ENCODE data around the gene ZBTB4.
A peak's percentile ranks its signal among the peaks of the same experiment; 100 is the strongest.

ZBTB4 gene

DNA sequence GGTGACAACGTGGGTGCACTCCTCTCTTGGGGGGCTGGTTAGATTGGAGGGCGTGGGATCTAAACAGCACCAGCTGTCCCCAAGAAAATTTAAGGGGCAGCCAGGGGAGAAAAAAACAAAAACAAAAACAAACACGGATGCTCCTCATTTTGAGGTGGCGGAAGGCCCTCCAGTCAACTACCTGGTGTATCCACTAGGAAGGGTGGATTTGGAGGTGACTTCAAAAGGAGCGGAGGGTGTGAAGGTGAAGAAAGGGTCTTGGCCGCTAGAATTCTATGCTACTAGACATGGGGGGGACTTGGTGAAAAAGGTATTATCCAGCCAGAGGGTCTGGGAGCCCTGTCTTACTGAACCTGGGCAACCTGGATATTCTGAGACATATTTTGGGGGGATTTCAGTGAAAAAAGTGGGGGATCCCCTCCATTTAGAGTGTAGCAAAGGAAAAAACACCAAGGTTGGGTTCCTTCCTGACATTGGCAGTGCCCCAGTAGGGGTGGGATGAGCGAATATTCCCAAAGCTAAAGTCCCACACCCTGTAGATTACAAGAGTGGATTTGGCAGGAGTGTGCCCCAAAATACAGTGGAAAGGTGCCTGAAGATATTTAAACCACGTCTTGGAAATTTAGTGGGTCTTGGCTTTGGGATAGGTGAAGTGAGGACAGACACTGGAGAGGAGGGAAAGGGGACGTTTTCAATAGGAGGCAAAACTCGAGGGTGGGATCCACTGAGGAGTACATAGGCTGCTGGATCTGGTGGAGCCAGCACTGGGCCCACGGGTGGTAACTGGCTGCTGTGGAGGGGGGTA lies 40.6 kb downstream of the ZBTB4 start:
- DNase-seq: no peak
- Histone ChIP-seq H2BK5ac (ENCODE audit: low read depth, low read length, poor library complexity) (no peak overlapping the region), H3K9me3 (ENCODE audit: insufficient read depth, low read depth, low read length) (peaks cover 2% of the 10 kb centered on the region), H3K4me1 (ENCODE audit: control insufficient read depth in 1 of 2, insufficient read depth in 2 of 2, low read length in 2 of 2) (peaks cover 25 to 33% of the 10 kb centered on the region in 2 experiments), H3K9ac (ENCODE audit: low read length) (peak overlapping the region; percentile 11), H3K27me3 (ENCODE audit: insufficient read depth, low read length) (peaks cover 18% of the 10 kb centered on the region), H3K36me3 (ENCODE audit: control insufficient read depth in 1 of 2, insufficient read depth in 2 of 2, low read length in 2 of 2) (no peaks in the 10 kb centered on the region), H3K79me2 (ENCODE audit: control insufficient read depth, insufficient read depth, low read length, poor library complexity) (peaks cover 4% of the 10 kb centered on the region), H4K91ac (ENCODE audit: low read depth, low read length) (no peak overlapping the region), H3K4ac (ENCODE audit: low read depth, low read length) (no peak overlapping the region), H3K23ac (ENCODE audit: low read length) (no peak overlapping the region), H2BK120ac (ENCODE audit: insufficient read depth, low read length, poor library complexity) (no peak overlapping the region), H2BK12ac (ENCODE audit: low read length) (no peak overlapping the region), H2AFZ (ENCODE audit: insufficient read depth, low read length, poor library complexity) (no peak overlapping the region), H3K79me1 (ENCODE audit: low read length) (peaks cover 18% of the 10 kb centered on the region), H4K8ac (ENCODE audit: low read depth, low read length) (no peak overlapping the region), H3K14ac (ENCODE audit: low read length) (no peak overlapping the region), H3K4me2 (ENCODE audit: low read length) (peak overlapping the region; percentile 94), H2AK5ac (ENCODE audit: low read length) (no peak overlapping the region), H3K4me3 (ENCODE audit: low read depth, low read length) (peak overlapping the region; percentile 60), H4K12ac (ENCODE audit: low read depth, low read length) (no peak overlapping the region), H3K18ac (ENCODE audit: low read length) (no peak overlapping the region), H3K27ac (ENCODE audit: low read depth, low read length) (no peak overlapping the region)
- no CpG with 5 or more reads among the region's 11 CpGs for WGBS (ENCODE audit: extremely low coverage, insufficient coverage, insufficient read length)

DNA sequence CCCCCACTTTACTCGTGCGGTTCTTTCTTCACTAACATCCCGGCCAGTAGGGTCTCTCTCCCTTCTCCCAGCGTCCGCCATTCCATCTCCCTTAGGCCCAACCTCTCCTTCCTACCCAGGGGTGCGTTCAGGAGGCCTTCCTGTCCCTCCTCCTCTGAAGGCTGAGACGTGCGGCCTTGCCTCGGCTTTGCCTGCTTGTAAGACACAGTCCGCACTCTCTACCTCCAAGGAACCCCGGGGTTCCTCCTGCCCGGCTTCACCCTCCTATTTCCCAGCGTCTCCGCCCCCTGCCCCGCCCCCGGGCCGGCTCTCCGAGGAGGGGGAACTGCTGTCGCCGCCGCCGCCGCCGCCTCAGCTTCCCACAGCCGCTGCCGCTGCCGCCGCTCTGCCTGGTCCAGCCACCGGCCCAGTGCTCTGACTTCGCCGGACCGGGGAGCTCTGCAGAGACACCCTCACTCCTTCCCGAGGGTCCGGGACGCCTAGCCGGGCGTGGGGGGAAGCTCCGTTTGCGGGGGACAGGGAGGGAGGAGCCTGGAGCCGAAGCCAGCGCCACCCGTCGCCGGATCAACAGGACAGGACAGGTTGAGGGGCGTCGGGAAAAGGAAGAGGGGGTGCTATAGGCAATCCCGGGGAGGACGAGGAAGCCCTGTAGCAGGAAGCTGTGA lies 41.3 kb downstream of the ZBTB4 start:
- H3K36me3 ChIP-seq (ENCODE audit: control insufficient read depth in 1 of 2, insufficient read depth in 2 of 2, low read length in 2 of 2): no peaks in the 10 kb centered on the region
- H3K14ac ChIP-seq (ENCODE audit: low read length): no peak overlapping the region
- peak overlapping the region; percentile 94 for H3K4me2 ChIP-seq (ENCODE audit: low read length)
- no peak overlapping the region for H2AK5ac ChIP-seq (ENCODE audit: low read length)
- WGBS (ENCODE audit: extremely low coverage, insufficient coverage, insufficient read length): no CpG with 5 or more reads among the region's 48 CpGs
- no peak overlapping the region for H2BK5ac ChIP-seq (ENCODE audit: low read depth, low read length, poor library complexity)
- peaks cover 25 to 33% of the 10 kb centered on the region in 2 experiments for H3K4me1 ChIP-seq (ENCODE audit: control insufficient read depth in 1 of 2, insufficient read depth in 2 of 2, low read length in 2 of 2)
- H4K91ac ChIP-seq (ENCODE audit: low read depth, low read length): no peak overlapping the region
- peak overlapping the region; percentile 19 for H3K18ac ChIP-seq (ENCODE audit: low read length)
- peaks cover 18% of the 10 kb centered on the region for H3K27me3 ChIP-seq (ENCODE audit: insufficient read depth, low read length)
- H2BK120ac ChIP-seq (ENCODE audit: insufficient read depth, low read length, poor library complexity): no peak overlapping the region
- H2AFZ ChIP-seq (ENCODE audit: insufficient read depth, low read length, poor library complexity): peak overlapping the region; percentile 6
- H4K12ac ChIP-seq (ENCODE audit: low read depth, low read length): no peak overlapping the region
- no peak overlapping the region for H3K27ac ChIP-seq (ENCODE audit: low read depth, low read length)
- H3K79me2 ChIP-seq (ENCODE audit: control insufficient read depth, insufficient read depth, low read length, poor library complexity): peaks cover 4% of the 10 kb centered on the region
- H3K9me3 ChIP-seq (ENCODE audit: insufficient read depth, low read depth, low read length): peaks cover 2% of the 10 kb centered on the region
- H4K8ac ChIP-seq (ENCODE audit: low read depth, low read length): peak overlapping the region; percentile 3
- peaks cover 18% of the 10 kb centered on the region for H3K79me1 ChIP-seq (ENCODE audit: low read length)
- DNase-seq: peak in 1 of 2 donors; percentile 30
- peak overlapping the region; percentile 30 for H3K9ac ChIP-seq (ENCODE audit: low read length)
- H3K4me3 ChIP-seq (ENCODE audit: low read depth, low read length): peak overlapping the region; percentile 60
- H3K4ac ChIP-seq (ENCODE audit: low read depth, low read length): peak overlapping the region; percentile 28
- no peak overlapping the region for H2BK12ac ChIP-seq (ENCODE audit: low read length)
- H3K23ac ChIP-seq (ENCODE audit: low read length): no peak overlapping the region

DNA sequence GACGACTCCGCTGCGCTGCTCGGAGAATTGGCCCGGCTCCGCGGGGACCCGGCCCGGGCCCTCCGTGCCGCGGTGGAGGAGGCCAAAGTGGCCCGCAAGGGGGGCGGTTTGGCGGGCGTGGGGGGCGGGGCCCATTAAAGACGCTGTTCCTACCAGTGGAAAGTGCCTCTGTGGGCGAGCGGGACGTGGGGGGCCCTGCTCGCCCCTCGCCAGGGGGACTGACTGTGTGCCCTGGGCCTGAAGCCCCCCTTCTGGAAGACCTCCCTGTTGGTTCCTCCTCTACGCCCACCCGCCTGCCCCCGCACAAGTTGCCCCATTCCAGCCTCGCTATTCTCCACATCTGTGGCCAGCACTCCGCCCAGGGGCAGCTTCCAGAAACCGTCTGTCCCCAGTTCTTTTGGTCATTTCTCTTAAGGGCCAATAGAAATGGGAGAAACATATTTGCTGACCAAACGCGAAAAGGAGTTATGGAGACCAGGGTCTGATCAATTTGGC lies 42.0 kb downstream of the ZBTB4 start:
- H2BK5ac ChIP-seq (ENCODE audit: low read depth, low read length, poor library complexity): no peak overlapping the region
- peaks cover 25 to 33% of the 10 kb centered on the region in 2 experiments for H3K4me1 ChIP-seq (ENCODE audit: control insufficient read depth in 1 of 2, insufficient read depth in 2 of 2, low read length in 2 of 2)
- no peak overlapping the region for H3K27ac ChIP-seq (ENCODE audit: low read depth, low read length)
- no peak overlapping the region for H4K12ac ChIP-seq (ENCODE audit: low read depth, low read length)
- H3K4me3 ChIP-seq (ENCODE audit: low read depth, low read length): no peak overlapping the region
- peak overlapping the region; percentile 32 for H2AK5ac ChIP-seq (ENCODE audit: low read length)
- no peak overlapping the region for H4K8ac ChIP-seq (ENCODE audit: low read depth, low read length)
- H3K27me3 ChIP-seq (ENCODE audit: insufficient read depth, low read length): peaks cover 18% of the 10 kb centered on the region
- peak overlapping the region; percentile 94 for H3K4me2 ChIP-seq (ENCODE audit: low read length)
- WGBS (ENCODE audit: extremely low coverage, insufficient coverage, insufficient read length): no CpG with 5 or more reads among the region's 31 CpGs
- H2BK12ac ChIP-seq (ENCODE audit: low read length): no peak overlapping the region
- H3K9me3 ChIP-seq (ENCODE audit: insufficient read depth, low read depth, low read length): peaks cover 2% of the 10 kb centered on the region
- H3K23ac ChIP-seq (ENCODE audit: low read length): no peak overlapping the region
- no peak for DNase-seq
- peak overlapping the region; percentile 22 for H4K91ac ChIP-seq (ENCODE audit: low read depth, low read length)
- no peaks in the 10 kb centered on the region for H3K36me3 ChIP-seq (ENCODE audit: control insufficient read depth in 1 of 2, insufficient read depth in 2 of 2, low read length in 2 of 2)
- no peak overlapping the region for H3K14ac ChIP-seq (ENCODE audit: low read length)
- peak overlapping the region; percentile 68 for H2AFZ ChIP-seq (ENCODE audit: insufficient read depth, low read length, poor library complexity)
- H3K79me1 ChIP-seq (ENCODE audit: low read length): peaks cover 18% of the 10 kb centered on the region
- H3K18ac ChIP-seq (ENCODE audit: low read length): peak overlapping the region; percentile 38
- no peak overlapping the region for H3K4ac ChIP-seq (ENCODE audit: low read depth, low read length)
- H3K79me2 ChIP-seq (ENCODE audit: control insufficient read depth, insufficient read depth, low read length, poor library complexity): peaks cover 4% of the 10 kb centered on the region
- no peak overlapping the region for H2BK120ac ChIP-seq (ENCODE audit: insufficient read depth, low read length, poor library complexity)
- no peak overlapping the region for H3K9ac ChIP-seq (ENCODE audit: low read length)

DNA sequence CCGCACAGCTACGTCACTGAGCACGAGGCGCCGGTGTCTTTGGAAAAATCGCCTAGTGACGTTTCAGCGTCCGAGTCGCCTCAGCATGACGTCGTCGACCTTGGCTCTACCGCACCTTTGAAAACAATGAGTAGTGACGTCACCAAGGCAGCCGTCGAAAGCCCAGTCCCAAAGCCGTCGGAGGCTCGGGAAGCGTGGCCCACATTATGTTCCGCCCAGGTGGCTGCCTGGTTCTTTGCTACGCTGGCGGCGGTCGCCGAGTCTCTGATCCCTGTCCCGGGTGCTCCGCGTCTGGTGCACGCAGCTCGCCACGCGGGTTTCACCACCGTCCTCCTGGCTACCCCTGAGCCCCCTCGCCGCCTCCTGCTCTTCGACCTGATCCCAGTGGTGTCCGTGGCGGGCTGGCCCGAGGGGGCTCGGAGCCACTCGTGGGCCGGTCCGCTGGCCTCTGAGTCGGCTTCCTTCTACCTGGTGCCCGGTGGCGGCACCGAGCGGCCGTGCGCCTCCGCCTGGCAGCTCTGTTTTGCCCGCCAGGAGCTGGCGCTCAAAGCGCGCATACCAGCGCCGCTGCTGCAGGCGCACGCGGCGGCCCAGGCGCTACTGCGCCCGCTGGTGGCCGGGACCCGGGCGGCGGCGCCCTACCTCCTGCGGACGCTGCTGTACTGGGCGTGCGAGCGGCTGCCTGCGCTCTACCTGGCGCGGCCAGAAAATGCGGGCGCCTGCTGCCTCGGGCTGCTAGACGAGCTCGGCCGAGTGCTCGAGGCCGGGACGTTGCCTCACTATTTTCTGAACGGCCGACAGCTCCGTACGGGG lies 42.7 kb downstream of the ZBTB4 start:
- H4K8ac ChIP-seq (ENCODE audit: low read depth, low read length): peak overlapping the region; percentile 74
- H3K36me3 ChIP-seq (ENCODE audit: control insufficient read depth in 1 of 2, insufficient read depth in 2 of 2, low read length in 2 of 2): no peaks in the 10 kb centered on the region
- H3K27ac ChIP-seq (ENCODE audit: low read depth, low read length): no peak overlapping the region
- H3K79me1 ChIP-seq (ENCODE audit: low read length): peaks cover 18% of the 10 kb centered on the region
- H3K27me3 ChIP-seq (ENCODE audit: insufficient read depth, low read length): peaks cover 18% of the 10 kb centered on the region
- H2BK5ac ChIP-seq (ENCODE audit: low read depth, low read length, poor library complexity): no peak overlapping the region
- peak overlapping the region; percentile 53 for H3K4me3 ChIP-seq (ENCODE audit: low read depth, low read length)
- H3K9ac ChIP-seq (ENCODE audit: low read length): no peak overlapping the region
- peak overlapping the region; percentile 50 for H2AK5ac ChIP-seq (ENCODE audit: low read length)
- H4K91ac ChIP-seq (ENCODE audit: low read depth, low read length): peak overlapping the region; percentile 62
- H3K4me1 ChIP-seq (ENCODE audit: control insufficient read depth in 1 of 2, insufficient read depth in 2 of 2, low read length in 2 of 2): peaks cover 25 to 33% of the 10 kb centered on the region in 2 experiments
- H3K23ac ChIP-seq (ENCODE audit: low read length): no peak overlapping the region
- H3K4ac ChIP-seq (ENCODE audit: low read depth, low read length): peak overlapping the region; percentile 10
- H2BK120ac ChIP-seq (ENCODE audit: insufficient read depth, low read length, poor library complexity): peak overlapping the region; percentile 6
- H2BK12ac ChIP-seq (ENCODE audit: low read length): no peak overlapping the region
- H3K79me2 ChIP-seq (ENCODE audit: control insufficient read depth, insufficient read depth, low read length, poor library complexity): peaks cover 4% of the 10 kb centered on the region
- H3K14ac ChIP-seq (ENCODE audit: low read length): peak overlapping the region; percentile 16
- H3K18ac ChIP-seq (ENCODE audit: low read length): peak overlapping the region; percentile 31
- H3K4me2 ChIP-seq (ENCODE audit: low read length): peak overlapping the region; percentile 94
- WGBS (ENCODE audit: extremely low coverage, insufficient coverage, insufficient read length): no CpG with 5 or more reads among the region's 92 CpGs
- H4K12ac ChIP-seq (ENCODE audit: low read depth, low read length): peak overlapping the region; percentile 22
- peaks cover 5% of the 10 kb centered on the region for H3K9me3 ChIP-seq (ENCODE audit: insufficient read depth, low read depth, low read length)
- peak; percentile 97 for DNase-seq
- peak overlapping the region; percentile 68 for H2AFZ ChIP-seq (ENCODE audit: insufficient read depth, low read length, poor library complexity)

All from trophoblast cell (in vitro differentiated cells and primary cell).